Dendritic cell treated with granulocyte-macrophage colony-stimulating factor and Interleukin-4, amounts not matched to agents 40 ng/mL and 50 ng/mL, for 4 days (primary cell): ENCODE measurements around the gene CROCC.
"Not testable (repeated sequence)": the region's sequence is repeated elsewhere in the genome, so short reads cannot be mapped to it uniquely, and the experiment has no call there.

Experiments
- H3K27ac Mint-ChIP-seq: one replicate; pipeline ENCODE4 v1.8.0; 2022; ENCODE audit warnings: mild to moderate bottlenecking, mixed read lengths
- H3K27me3 Mint-ChIP-seq: one replicate; pipeline ENCODE4 v1.8.0; 2022; ENCODE audit warnings: mild to moderate bottlenecking, mixed read lengths
- H3K36me3 Mint-ChIP-seq: one replicate; pipeline ENCODE4 v1.8.0; 2022; ENCODE audit warnings: low read depth, mixed read lengths
- H3K4me1 Mint-ChIP-seq: one replicate; pipeline ENCODE4 v1.8.0; 2022; ENCODE audit warnings: low read depth, mixed read lengths
- H3K4me3 Mint-ChIP-seq: one replicate; pipeline ENCODE4 v1.8.0; 2022; ENCODE audit warnings: mild to moderate bottlenecking, moderate library complexity, mixed read lengths
- H3K9me3 Mint-ChIP-seq: one replicate; pipeline ENCODE4 v1.8.0; 2022; ENCODE audit warnings: mixed read lengths
- intact Hi-C: fragments of 100-400 bp; cut with micrococcal nuclease; formaldehyde crosslinking; loops from one replicate; pipeline ENCODE4 v1.15.0; 2022

The CROCC gene

GRCh38 chr1:16891057-16891456 lies 30.7 kb upstream of the CROCC start:
- H3K9me3 Mint-ChIP-seq, intact Hi-C loops: not testable (repeated sequence)

GRCh38 chr1:16892978-16893525 lies 28.7 kb upstream of the CROCC start:
- H3K9me3 Mint-ChIP-seq, H3K4me3 Mint-ChIP-seq, H3K36me3 Mint-ChIP-seq, H3K27me3 Mint-ChIP-seq, intact Hi-C loops, H3K27ac Mint-ChIP-seq: not testable (repeated sequence)
- peaks cover 23% of the 10 kb centered on the region for H3K4me1 Mint-ChIP-seq

More at GRCh38 chr1:16891057-16891456, 30.7 kb upstream of the CROCC start:
- not testable (repeated sequence) for H3K27ac Mint-ChIP-seq, H3K4me3 Mint-ChIP-seq, H3K27me3 Mint-ChIP-seq, H3K36me3 Mint-ChIP-seq
- H3K4me1 Mint-ChIP-seq = peaks cover 18% of the 10 kb centered on the region

- H3K9me3 Mint-ChIP-seq, H3K4me3 Mint-ChIP-seq, H3K36me3 Mint-ChIP-seq, intact Hi-C loops, H3K27me3 Mint-ChIP-seq: not testable (repeated sequence)
- Mint-ChIP-seq H3K27ac (peak overlapping the region; percentile 2), H3K4me1 (peaks cover 16% of the 10 kb centered on the region)
Observed at GRCh38 chr1:16893796-16894195, 27.9 kb upstream of the CROCC start.

- H3K36me3 Mint-ChIP-seq, intact Hi-C loops, H3K27me3 Mint-ChIP-seq, H3K9me3 Mint-ChIP-seq, H3K4me3 Mint-ChIP-seq: not testable (repeated sequence)
- peak overlapping the region; percentile 2 for H3K27ac Mint-ChIP-seq
- peaks cover 14% of the 10 kb centered on the region for H3K4me1 Mint-ChIP-seq
Observed at GRCh38 chr1:16894338-16894737, 27.4 kb upstream of the CROCC start.

GRCh38 chr1:16895233-16895597 lies 26.5 kb upstream of the CROCC start:
- Mint-ChIP-seq H3K27ac (peak overlapping the region; percentile 98), H3K4me3 (peak overlapping the region; percentile 70), H3K4me1 (peaks cover 14% of the 10 kb centered on the region)
- H3K36me3 Mint-ChIP-seq, H3K27me3 Mint-ChIP-seq, H3K9me3 Mint-ChIP-seq, intact Hi-C loops: not testable (repeated sequence)

GRCh38 chr1:16895598-16896315 lies 26.0 kb upstream of the CROCC start, which contains the start of gene RNU1-2:
TSS of gene RNU1-2 (plus strand) at chr1:16895980.
- peaks cover 15% of the 10 kb centered on the region for H3K4me1 Mint-ChIP-seq
- H3K36me3 Mint-ChIP-seq, H3K9me3 Mint-ChIP-seq, intact Hi-C loops, H3K27me3 Mint-ChIP-seq: not testable (repeated sequence)
- H3K4me3 Mint-ChIP-seq = peak within 1 kb of the TSS; percentile 70
- H3K27ac Mint-ChIP-seq = peak within 1 kb of the TSS; percentile 98

- peak overlapping the region; percentile 70 for H3K4me3 Mint-ChIP-seq
- not testable (repeated sequence) for H3K9me3 Mint-ChIP-seq
Observed at GRCh38 chr1:16896316-16897055, 25.2 kb upstream of the CROCC start.

GRCh38 chr1:16897653-16898052 lies 24.1 kb upstream of the CROCC start:
- H3K27me3 Mint-ChIP-seq, H3K4me3 Mint-ChIP-seq, intact Hi-C loops, H3K36me3 Mint-ChIP-seq, H3K9me3 Mint-ChIP-seq: not testable (repeated sequence)
- peak overlapping the region; percentile 37 for H3K27ac Mint-ChIP-seq
- peaks cover 28% of the 10 kb centered on the region for H3K4me1 Mint-ChIP-seq

More at GRCh38 chr1:16896316-16897055, 25.2 kb upstream of the CROCC start:
- Mint-ChIP-seq H3K27ac (peak overlapping the region; percentile 98), H3K4me1 (peaks cover 22% of the 10 kb centered on the region)
- H3K36me3 Mint-ChIP-seq, H3K27me3 Mint-ChIP-seq, intact Hi-C loops: not testable (repeated sequence)

GRCh38 chr1:16898298-16898697 lies 23.4 kb upstream of the CROCC start:
- H3K36me3 Mint-ChIP-seq, H3K27me3 Mint-ChIP-seq, intact Hi-C loops, H3K4me3 Mint-ChIP-seq, H3K27ac Mint-ChIP-seq, H3K9me3 Mint-ChIP-seq: not testable (repeated sequence)
- peaks cover 29% of the 10 kb centered on the region for H3K4me1 Mint-ChIP-seq

- H3K4me1 Mint-ChIP-seq = peaks cover 29% of the 10 kb centered on the region
- H3K4me3 Mint-ChIP-seq, H3K27me3 Mint-ChIP-seq, H3K36me3 Mint-ChIP-seq, H3K27ac Mint-ChIP-seq, intact Hi-C loops, H3K9me3 Mint-ChIP-seq: not testable (repeated sequence)
Observed at GRCh38 chr1:16899020-16899419, 22.7 kb upstream of the CROCC start.

- Mint-ChIP-seq H3K4me1 (peaks cover 29% of the 10 kb centered on the region), H3K4me3 (no peak overlapping the region), H3K9me3 (no peaks in the 10 kb centered on the region), H3K27me3 (no peaks in the 10 kb centered on the region), H3K36me3 (no peaks in the 10 kb centered on the region), H3K27ac (no peak overlapping the region)
- intact Hi-C loops = no loop called here
Observed at GRCh38 chr1:16900751-16901150, 21.0 kb upstream of the CROCC start.

- H3K27me3 Mint-ChIP-seq, H3K9me3 Mint-ChIP-seq, intact Hi-C loops, H3K4me3 Mint-ChIP-seq, H3K36me3 Mint-ChIP-seq, H3K27ac Mint-ChIP-seq: not testable (repeated sequence)
- H3K4me1 Mint-ChIP-seq = peaks cover 28% of the 10 kb centered on the region
Observed at GRCh38 chr1:16901371-16901770, 20.4 kb upstream of the CROCC start.

GRCh38 chr1:16903054-16903453 lies 18.7 kb upstream of the CROCC start:
- intact Hi-C loops = no loop called here
- H3K9me3 Mint-ChIP-seq = no peaks in the 10 kb centered on the region
- no peaks in the 10 kb centered on the region for H3K27me3 Mint-ChIP-seq
- H3K27ac Mint-ChIP-seq = no peak overlapping the region
- peaks cover 28% of the 10 kb centered on the region for H3K4me1 Mint-ChIP-seq
- no peak overlapping the region for H3K4me3 Mint-ChIP-seq
- H3K36me3 Mint-ChIP-seq = no peaks in the 10 kb centered on the region

GRCh38 chr1:16903458-16903796 lies 18.3 kb upstream of the CROCC start:
- Mint-ChIP-seq H3K4me3 (no peak overlapping the region), H3K27me3 (no peaks in the 10 kb centered on the region), H3K36me3 (no peaks in the 10 kb centered on the region), H3K27ac (no peak overlapping the region), H3K4me1 (peaks cover 28% of the 10 kb centered on the region), H3K9me3 (no peaks in the 10 kb centered on the region)
- intact Hi-C loops = no loop called here
